ENCODE measurements around the gene TBCK.

- TF ChIP-seq EZH2 (IDR thresholded peaks at IDR 0.05), result no peak
- TF ChIP-seq POLR2AphosphoS5 (IDR thresholded peaks at IDR 0.05; ENCODE audit: borderline replicate concordance, low read depth, low read length), result peak; percentile 23; the same call in 1 of the 2 replicates
- TF ChIP-seq FOXP2 (optimal IDR thresholded peaks at IDR 0.05; ENCODE audit: control extremely low read depth, extremely low read length, insufficient read depth), result no peak
These were observed 253.5 kb downstream of the TBCK start for GRCh38 chr4:106062452-106062875.

Data from SK-N-MC (cell line).